Endothelial cell of umbilical vein (primary cell): ENCODE measurements around the gene ADAMTS14. TPM values are rescaled to one million over a fixed set of nuclear protein-coding genes. Genes with fewer than 3 reads are reported as not detected.

Experiments used
- BruUV-seq: library from RNA; stranded (reverse); fragments of 400-500 nt; replicated peaks from 2 replicates; lab custom pipeline; 2021; lab: Mats Ljungman, UMichigan
- CTCF ChIA-PET: fragments of 300-600, 350-600 bp; sonication (Branson Sonifier 250); formaldehyde crosslinking; loops from one replicate; lab custom pipeline; 2021; ENCODE audit warnings: antibody characterized with exemption, inconsistent platforms; lab: Charles Lee
- POLR2A ChIA-PET: fragments of 300-600, 350-600 bp; sonication (Branson Sonifier 250); formaldehyde crosslinking; loops from one replicate; lab custom pipeline; 2021; ENCODE audit warnings: antibody characterized with exemption, inconsistent platforms; lab: Charles Lee
- DNase-seq: peaks from one replicate; pipeline ENCODE4 v3.0.0-alpha.2; 2011; ENCODE audit warnings: low read depth, low spot score
- FAIRE-seq: peaks from 2 replicates; lab custom pipeline; 2011; peaks lifted over from hg19 to GRCh38; lab: Jason Lieb, UNC
- H2AFZ ChIP-seq: 2 replicates; pipeline ENCODE4 v1.6.0; 2012; ENCODE audit warnings: low read depth, low read length, control low read depth, inconsistent platforms
- H3K27ac ChIP-seq: 2 replicates; pipeline ENCODE4 v1.5.1; 2011; ENCODE audit warnings: low read depth, mild to moderate bottlenecking, control low read depth, low read length, moderate library complexity; ENCODE audit not compliant: insufficient read depth
- H3K27me3 ChIP-seq, 2 experiments: 2 replicates each; pipeline versions ENCODE4 v1.6.0 to v1.6.1; 2011; ENCODE audit warnings: low read length in 2 of 2, mixed read lengths in 1 of 2; ENCODE audit not compliant: control insufficient read depth in 2 of 2, insufficient read depth in 2 of 2
- H3K36me3 ChIP-seq, 2 experiments: 2 replicates in 1 of 2; 3 replicates in 1 of 2; pipeline ENCODE4 v1.5.1; 2011; ENCODE audit warnings: low read length in 2 of 2, mild to moderate bottlenecking in 1 of 2, moderate library complexity in 1 of 2; ENCODE audit not compliant: control insufficient read depth in 2 of 2, insufficient read depth in 2 of 2; ENCODE audit errors: extremely low read depth in 1 of 2
- H3K4me1 ChIP-seq: 3 replicates; pipeline ENCODE4 v1.5.1; 2011; ENCODE audit warnings: mild to moderate bottlenecking, low read length; ENCODE audit not compliant: control insufficient read depth, insufficient read depth; ENCODE audit errors: extremely low read depth
- H3K4me2 ChIP-seq: 2 replicates; pipeline ENCODE4 v1.6.1; 2011; ENCODE audit warnings: low read length, control low read depth, mixed read lengths; ENCODE audit not compliant: insufficient read depth
- H3K4me3 ChIP-seq, 3 experiments: fragments of 200-600 bp in 1 of 3; sonication (generic), shearing (Covaris generic) in 1 of 3; replicated peaks in 1 of 3; 2 replicates each; pipeline ENCODE4 v1.5.1; 2011 to 2016; ENCODE audit warnings: control low read depth in 3 of 3, low read length in 3 of 3, mild to moderate bottlenecking in 2 of 3, inconsistent platforms in 1 of 3, low read depth in 1 of 3, moderate library complexity in 1 of 3; ENCODE audit not compliant: insufficient read depth in 1 of 3
- H3K79me2 ChIP-seq: 2 replicates; pipeline ENCODE4 v1.6.0; 2012; ENCODE audit warnings: low read length, inconsistent platforms; ENCODE audit not compliant: control insufficient read depth, insufficient read depth
- H3K9ac ChIP-seq: replicated peaks from 2 replicates; pipeline ENCODE3; 2011; ENCODE audit warnings: low read length, control low read depth; ENCODE audit not compliant: insufficient read depth; ENCODE audit errors: extremely low read depth
- H3K9me1 ChIP-seq: replicated peaks from 3 replicates; pipeline ENCODE4 v1.6.0; 2011; ENCODE audit warnings: mild to moderate bottlenecking, low read length; ENCODE audit not compliant: control insufficient read depth, insufficient read depth; ENCODE audit errors: extremely low read depth
- H3K9me3 ChIP-seq: replicated peaks from 2 replicates; pipeline ENCODE4 v1.5.1; 2012; ENCODE audit warnings: low read length, inconsistent platforms; ENCODE audit not compliant: control insufficient read depth, insufficient read depth
- H4K20me1 ChIP-seq: replicated peaks from 2 replicates; pipeline ENCODE3; 2011; ENCODE audit warnings: mild to moderate bottlenecking, low read length; ENCODE audit not compliant: control insufficient read depth, insufficient read depth; ENCODE audit errors: extremely low read depth
- EZH2 ChIP-seq: IDR thresholded peaks from 2 replicates; pipeline ENCODE4 v1.6.1; 2012; ENCODE audit warnings: borderline replicate concordance, low read depth, mild to moderate bottlenecking, moderate library complexity, low read length, inconsistent platforms; ENCODE audit not compliant: severe bottlenecking
- FOS ChIP-seq: IDR thresholded peaks from 2 replicates; pipeline ENCODE4 v1.6.1; 2011; ENCODE audit warnings: mild to moderate bottlenecking, low read length, moderate library complexity, borderline replicate concordance; ENCODE audit not compliant: insufficient read depth
- GATA2 ChIP-seq: IDR thresholded peaks from 2 replicates; pipeline ENCODE4 v1.7.0; 2011; ENCODE audit warnings: low read depth, mild to moderate bottlenecking, moderate library complexity, mixed read lengths, low read length; ENCODE audit not compliant: insufficient read length, insufficient read depth
- JUN ChIP-seq: IDR thresholded peaks from 2 replicates; pipeline ENCODE4 v1.6.1; 2011; ENCODE audit warnings: borderline replicate concordance, low read depth; ENCODE audit not compliant: insufficient read length, insufficient read depth
- MYC ChIP-seq: IDR thresholded peaks from one replicate; pipeline ENCODE4 v1.6.1; 2011; ENCODE audit warnings: mild to moderate bottlenecking, low read depth, low read length
- POLR2A ChIP-seq: IDR thresholded peaks from 2 replicates; pipeline ENCODE4 v1.6.1; 2012; ENCODE audit warnings: low read depth, mild to moderate bottlenecking, control low read depth, low read length
- POLR2AphosphoS5 ChIP-seq: IDR thresholded peaks from 2 replicates; pipeline ENCODE4 v1.6.1; 2012; ENCODE audit warnings: low read depth, mild to moderate bottlenecking, control low read depth, low read length, moderate library complexity; ENCODE audit not compliant: insufficient read depth
- dilution Hi-C: fragments of 300-500 bp; cut with MboI; formaldehyde crosslinking; loops from one replicate; pipeline ENCODE4 v1.15.0; 2019; ENCODE audit warnings: low sequenced_read_pairs; ENCODE audit not compliant: extremely low pct_ligation_motif_present
- intact Hi-C: fragments of 100-400 bp; cut with micrococcal nuclease; formaldehyde crosslinking; loops from one replicate; pipeline ENCODE4 v1.10.0; 2022
- polyA plus RNA-seq, 4 experiments: library from polyadenylated mRNA; depleted of rRNA in 3 of 4; stranded (reverse) in 3 of 4; unstranded in 1 of 4; fragments of >200 nt; gene quantifications; 2 replicates each; pipeline versions ENCODE4 v1.2.1 to v1.2.3, GENCODE V29; 2011 to 2012; ENCODE audit warnings: missing spikeins in 1 of 4
- total RNA-seq: library from RNA; stranded (reverse); gene quantifications from 2 replicates; pipeline ENCODE4 v1.2.3, GENCODE V29; 2021
- TF ChIP-seq, protein P1 (sequence below): IDR thresholded peaks from 2 replicates; pipeline ENCODE4 v1.6.1; 2011; ENCODE audit not compliant: insufficient read depth, insufficient read length
- TF ChIP-seq, protein P2 (sequence below), 2 donors: IDR thresholded peaks; 1 replicate in 1 of 2; 2 replicates in 1 of 2; pipeline ENCODE4 v1.5.1; 2011; ENCODE audit warnings: low read length in 2 of 2, mild to moderate bottlenecking in 2 of 2, moderate library complexity in 2 of 2, control low read depth in 1 of 2, inconsistent platforms in 1 of 2, low read depth in 1 of 2; ENCODE audit not compliant: insufficient read depth in 1 of 2; ENCODE audit errors: extremely low read depth in 1 of 2

The ADAMTS14 gene
- total and polyA plus RNA-seq, 2 donors (not counting 3 experiments of a cell fraction or from before 2014, with no cell fraction given) = not detected

DNA sequence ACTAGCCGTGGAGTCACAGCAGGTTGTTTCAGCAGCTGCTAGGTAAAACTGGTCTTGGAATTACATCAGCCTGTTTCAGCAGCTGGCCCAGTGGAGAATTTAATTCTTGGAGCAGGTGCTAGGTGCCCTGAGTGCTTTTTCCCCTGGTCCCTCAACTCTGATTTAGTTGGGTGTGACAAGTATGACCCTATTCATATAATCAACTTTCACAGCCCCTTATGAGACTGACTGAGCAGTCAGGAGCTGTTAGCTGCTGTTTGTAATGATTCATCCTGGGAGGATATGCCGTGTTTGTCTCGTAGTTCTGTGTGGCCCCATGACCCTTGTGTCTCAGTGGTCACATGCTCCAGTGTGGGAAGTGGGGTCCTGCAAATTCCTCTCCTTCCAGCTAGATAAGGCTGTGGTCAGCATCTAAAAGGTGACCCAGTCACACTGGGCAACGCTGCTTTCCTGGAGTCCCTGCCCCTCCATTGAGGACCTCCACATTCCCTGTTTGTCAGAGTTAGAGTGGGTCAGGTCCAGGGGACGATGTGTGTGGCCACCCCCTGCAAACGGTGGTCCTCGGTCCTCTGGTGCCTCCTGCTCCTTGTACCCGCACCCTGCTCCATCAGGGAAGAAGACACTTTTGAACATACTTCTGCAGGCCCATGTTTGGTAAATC is 84.5 kb downstream of the ADAMTS14 start:
- Histone ChIP-seq H3K9ac (no peak overlapping the region), H3K4me3 (no peak overlapping the region), H3K36me3 (no peaks in the 10 kb centered on the region), H3K4me1 (no peaks in the 10 kb centered on the region), H3K79me2 (no peaks in the 10 kb centered on the region), H4K20me1 (no peaks in the 10 kb centered on the region), H3K4me2 (no peak overlapping the region), H3K27ac (no peak overlapping the region), H3K27me3 (peaks cover 0 to 6% of the 10 kb centered on the region in 2 experiments), H2AFZ (no peak overlapping the region), H3K9me3 (no peaks in the 10 kb centered on the region), H3K9me1 (no peaks in the 10 kb centered on the region)
- FAIRE-seq = no peak
- dilution Hi-C loops (no loop called here), intact Hi-C loops (no loop called here)
- BruUV-seq = no TSS peak
- ChIA-PET CTCF (interaction anchor here (1.4 kb wide), 1 partner anchor 295 kb away, joined by 6 read pairs; no protein-coding TSS in a partner anchor), POLR2A (no interaction called here)
- TF ChIP-seq EZH2 (no peak), POLR2A (no peak), JUN (no peak), POLR2AphosphoS5 (no peak), FOS (no peak), GATA2 (no peak), MYC (no peak)
- TF ChIP-seq, protein P1, sequence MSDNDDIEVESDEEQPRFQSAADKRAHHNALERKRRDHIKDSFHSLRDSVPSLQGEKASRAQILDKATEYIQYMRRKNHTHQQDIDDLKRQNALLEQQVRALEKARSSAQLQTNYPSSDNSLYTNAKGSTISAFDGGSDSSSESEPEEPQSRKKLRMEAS = no peak
- TF ChIP-seq, protein P2, sequence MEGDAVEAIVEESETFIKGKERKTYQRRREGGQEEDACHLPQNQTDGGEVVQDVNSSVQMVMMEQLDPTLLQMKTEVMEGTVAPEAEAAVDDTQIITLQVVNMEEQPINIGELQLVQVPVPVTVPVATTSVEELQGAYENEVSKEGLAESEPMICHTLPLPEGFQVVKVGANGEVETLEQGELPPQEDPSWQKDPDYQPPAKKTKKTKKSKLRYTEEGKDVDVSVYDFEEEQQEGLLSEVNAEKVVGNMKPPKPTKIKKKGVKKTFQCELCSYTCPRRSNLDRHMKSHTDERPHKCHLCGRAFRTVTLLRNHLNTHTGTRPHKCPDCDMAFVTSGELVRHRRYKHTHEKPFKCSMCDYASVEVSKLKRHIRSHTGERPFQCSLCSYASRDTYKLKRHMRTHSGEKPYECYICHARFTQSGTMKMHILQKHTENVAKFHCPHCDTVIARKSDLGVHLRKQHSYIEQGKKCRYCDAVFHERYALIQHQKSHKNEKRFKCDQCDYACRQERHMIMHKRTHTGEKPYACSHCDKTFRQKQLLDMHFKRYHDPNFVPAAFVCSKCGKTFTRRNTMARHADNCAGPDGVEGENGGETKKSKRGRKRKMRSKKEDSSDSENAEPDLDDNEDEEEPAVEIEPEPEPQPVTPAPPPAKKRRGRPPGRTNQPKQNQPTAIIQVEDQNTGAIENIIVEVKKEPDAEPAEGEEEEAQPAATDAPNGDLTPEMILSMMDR (IDR thresholded peaks at IDR 0.05; ENCODE audit: extremely low read depth in 1 of 2, insufficient read depth in 1 of 2, low read depth in 1 of 2, low read length in 2 of 2) = no peak
- no peak for DNase-seq
